D341Med (cell line): ENCODE measurements around the gene FOXO3.
A peak's percentile ranks its signal among the peaks of the same experiment; 100 is the strongest.
"Not testable (repeated sequence)": the region's sequence is repeated elsewhere in the genome, so short reads cannot be mapped to it uniquely, and the experiment has no call there.

Source experiments
- DNase-seq: peaks from one replicate; pipeline ENCODE4 v3.0.0; 2012; ENCODE audit warnings: low spot score

The FOXO3 gene

GRCh38 chr6:108555399-108556052, 5.2 kb upstream of the FOXO3 start:
- DNase-seq = no peak

GRCh38 chr6:108556250-108556649, 4.5 kb upstream of the FOXO3 start:
- no peak for DNase-seq

GRCh38 chr6:108556866-108557493, 3.7 kb upstream of the FOXO3 start:
- DNase-seq = no peak

- peak; percentile 94 for DNase-seq
Observed at GRCh38 chr6:108557494-108558371, 3.0 kb upstream of the FOXO3 start.

- peak; percentile 89 for DNase-seq
Observed at GRCh38 chr6:108558372-108559096, 2.2 kb upstream of the FOXO3 start.

GRCh38 chr6:108559097-108559883, 1.4 kb upstream of the FOXO3 start:
- DNase-seq = peak; percentile 89

- peak; percentile 62 for DNase-seq
Observed at GRCh38 chr6:108559884-108560462, 744 bp upstream of the FOXO3 start.

- not testable (repeated sequence) for DNase-seq
Observed at GRCh38 chr6:108561309-108561647, 561 bp downstream of the FOXO3 start.

- no peak for DNase-seq
Observed at GRCh38 chr6:108561742-108562502, 1.2 kb downstream of the FOXO3 start.

GRCh38 chr6:108562503-108562993, 1.8 kb downstream of the FOXO3 start:
- peak; percentile 80 for DNase-seq

GRCh38 chr6:108563292-108563691, 2.6 kb downstream of the FOXO3 start:
- no peak for DNase-seq

GRCh38 chr6:108564178-108564577, 3.5 kb downstream of the FOXO3 start:
- no peak for DNase-seq

GRCh38 chr6:108565091-108565766, 4.5 kb downstream of the FOXO3 start:
- DNase-seq = no peak

GRCh38 chr6:108565893-108566292, 5.2 kb downstream of the FOXO3 start:
- DNase-seq = no peak

- no peak for DNase-seq
Observed at GRCh38 chr6:108566406-108566805, 5.7 kb downstream of the FOXO3 start.

GRCh38 chr6:108568101-108568500, 7.4 kb downstream of the FOXO3 start:
- no peak for DNase-seq

GRCh38 chr6:108568551-108569305, 8.0 kb downstream of the FOXO3 start:
- DNase-seq = no peak

- DNase-seq = no peak
Observed at GRCh38 chr6:108570517-108570916, 9.8 kb downstream of the FOXO3 start.
